ENCODE measurements around the gene CPSF4L. TPM values are rescaled to one million over a fixed set of nuclear protein-coding genes. Genes with fewer than 3 reads are reported as not detected.
A peak's percentile ranks its signal among the peaks of the same experiment; 100 is the strongest.

CPSF4L gene
- total and polyA plus RNA-seq, 2 of the 13 experiments (the other 11 are each of a cell fraction or from before 2014, with no cell fraction given) = 0.73 to 1.6 TPM

DNA sequence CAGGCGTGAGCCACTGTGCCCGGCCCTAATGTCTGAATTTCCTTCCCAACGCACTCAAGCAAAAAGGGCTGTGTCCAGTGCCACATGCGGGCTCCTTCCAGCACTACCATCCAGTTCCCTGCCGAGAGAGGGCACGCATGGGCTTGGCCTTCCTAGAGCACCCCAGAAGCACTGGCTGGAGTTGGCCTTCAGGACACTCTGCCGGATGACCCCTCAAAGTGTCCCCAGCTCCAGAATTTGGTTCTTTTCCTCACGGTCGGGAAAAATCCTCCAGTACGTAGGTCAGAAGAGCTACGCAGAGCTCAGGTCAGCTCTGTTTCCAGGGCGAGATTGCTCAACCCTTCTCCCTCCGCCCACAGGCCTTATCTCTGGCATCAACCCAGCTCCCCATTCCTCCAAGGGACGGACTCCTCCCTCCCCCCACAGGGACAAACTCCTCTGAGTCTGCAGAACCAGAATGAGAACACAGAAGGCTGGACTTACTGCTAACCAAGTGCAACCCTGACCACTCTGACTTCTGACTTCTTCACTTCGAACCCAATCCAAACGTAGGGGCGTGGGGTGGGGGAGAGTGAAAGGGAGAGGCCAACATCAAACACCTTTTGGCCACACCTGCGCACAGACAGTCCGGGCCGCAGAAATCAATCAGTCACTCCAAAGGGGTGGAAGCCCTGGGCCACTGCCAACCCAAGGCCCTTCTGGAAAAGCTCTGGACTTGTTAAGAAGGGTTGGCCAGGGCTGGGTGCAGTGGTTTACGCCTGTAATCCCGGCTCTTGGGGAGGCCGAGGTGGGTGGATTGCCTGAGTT, 46.5 kb upstream of the CPSF4L start (continued):
- no peak for TF ChIP-seq ZNF652 (CRISPR knock-in tag; IDR thresholded peaks at IDR 0.05; ENCODE audit: borderline replicate concordance, low read depth)
- TF ChIP-seq ZBTB20 (CRISPR knock-in tag; IDR thresholded peaks at IDR 0.05; ENCODE audit: borderline replicate concordance, low read depth) = no peak; the same call in 1 of the 2 replicates
- TF ChIP-seq ZNF761 (CRISPR knock-in tag; conservative IDR thresholded peaks at IDR 0.05) = peak; percentile 61
- TF ChIP-seq BRCA1 (CRISPR knock-in tag; IDR thresholded peaks at IDR 0.05) = no peak
- TF ChIP-seq NCOR1 (IDR thresholded peaks at IDR 0.05; ENCODE audit: borderline replicate concordance, low read length) = peak; percentile 86; the same call in 1 of the 2 replicates
- no peak for TF ChIP-seq PAF1 (CRISPR knock-in tag; IDR thresholded peaks at IDR 0.05)
- no peak for TF ChIP-seq THAP7 (CRISPR knock-in tag; IDR thresholded peaks at IDR 0.05)
- no peak for TF ChIP-seq ESRRA (CRISPR knock-in tag; IDR thresholded peaks at IDR 0.05; ENCODE audit: low read depth)
- TF ChIP-seq GABPB1 (CRISPR knock-in tag; IDR thresholded peaks at IDR 0.05) = peak; percentile 47
- peak; percentile 70; the same call in 1 of the 2 replicates for TF ChIP-seq ZNF792 (CRISPR knock-in tag; IDR thresholded peaks at IDR 0.05)
- TF ChIP-seq E2F5 (CRISPR knock-in tag; conservative IDR thresholded peaks at IDR 0.05) = no peak
- TF ChIP-seq, protein P1, sequence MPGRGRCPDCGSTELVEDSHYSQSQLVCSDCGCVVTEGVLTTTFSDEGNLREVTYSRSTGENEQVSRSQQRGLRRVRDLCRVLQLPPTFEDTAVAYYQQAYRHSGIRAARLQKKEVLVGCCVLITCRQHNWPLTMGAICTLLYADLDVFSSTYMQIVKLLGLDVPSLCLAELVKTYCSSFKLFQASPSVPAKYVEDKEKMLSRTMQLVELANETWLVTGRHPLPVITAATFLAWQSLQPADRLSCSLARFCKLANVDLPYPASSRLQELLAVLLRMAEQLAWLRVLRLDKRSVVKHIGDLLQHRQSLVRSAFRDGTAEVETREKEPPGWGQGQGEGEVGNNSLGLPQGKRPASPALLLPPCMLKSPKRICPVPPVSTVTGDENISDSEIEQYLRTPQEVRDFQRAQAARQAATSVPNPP (CRISPR knock-in tag; IDR thresholded peaks at IDR 0.05) = no peak
- no peak for TF ChIP-seq ZNF674 (CRISPR knock-in tag; IDR thresholded peaks at IDR 0.05; ENCODE audit: low read depth)
- TF ChIP-seq ZNF546 (CRISPR knock-in tag; conservative IDR thresholded peaks at IDR 0.05) = no peak
- TF ChIP-seq, protein P2, sequence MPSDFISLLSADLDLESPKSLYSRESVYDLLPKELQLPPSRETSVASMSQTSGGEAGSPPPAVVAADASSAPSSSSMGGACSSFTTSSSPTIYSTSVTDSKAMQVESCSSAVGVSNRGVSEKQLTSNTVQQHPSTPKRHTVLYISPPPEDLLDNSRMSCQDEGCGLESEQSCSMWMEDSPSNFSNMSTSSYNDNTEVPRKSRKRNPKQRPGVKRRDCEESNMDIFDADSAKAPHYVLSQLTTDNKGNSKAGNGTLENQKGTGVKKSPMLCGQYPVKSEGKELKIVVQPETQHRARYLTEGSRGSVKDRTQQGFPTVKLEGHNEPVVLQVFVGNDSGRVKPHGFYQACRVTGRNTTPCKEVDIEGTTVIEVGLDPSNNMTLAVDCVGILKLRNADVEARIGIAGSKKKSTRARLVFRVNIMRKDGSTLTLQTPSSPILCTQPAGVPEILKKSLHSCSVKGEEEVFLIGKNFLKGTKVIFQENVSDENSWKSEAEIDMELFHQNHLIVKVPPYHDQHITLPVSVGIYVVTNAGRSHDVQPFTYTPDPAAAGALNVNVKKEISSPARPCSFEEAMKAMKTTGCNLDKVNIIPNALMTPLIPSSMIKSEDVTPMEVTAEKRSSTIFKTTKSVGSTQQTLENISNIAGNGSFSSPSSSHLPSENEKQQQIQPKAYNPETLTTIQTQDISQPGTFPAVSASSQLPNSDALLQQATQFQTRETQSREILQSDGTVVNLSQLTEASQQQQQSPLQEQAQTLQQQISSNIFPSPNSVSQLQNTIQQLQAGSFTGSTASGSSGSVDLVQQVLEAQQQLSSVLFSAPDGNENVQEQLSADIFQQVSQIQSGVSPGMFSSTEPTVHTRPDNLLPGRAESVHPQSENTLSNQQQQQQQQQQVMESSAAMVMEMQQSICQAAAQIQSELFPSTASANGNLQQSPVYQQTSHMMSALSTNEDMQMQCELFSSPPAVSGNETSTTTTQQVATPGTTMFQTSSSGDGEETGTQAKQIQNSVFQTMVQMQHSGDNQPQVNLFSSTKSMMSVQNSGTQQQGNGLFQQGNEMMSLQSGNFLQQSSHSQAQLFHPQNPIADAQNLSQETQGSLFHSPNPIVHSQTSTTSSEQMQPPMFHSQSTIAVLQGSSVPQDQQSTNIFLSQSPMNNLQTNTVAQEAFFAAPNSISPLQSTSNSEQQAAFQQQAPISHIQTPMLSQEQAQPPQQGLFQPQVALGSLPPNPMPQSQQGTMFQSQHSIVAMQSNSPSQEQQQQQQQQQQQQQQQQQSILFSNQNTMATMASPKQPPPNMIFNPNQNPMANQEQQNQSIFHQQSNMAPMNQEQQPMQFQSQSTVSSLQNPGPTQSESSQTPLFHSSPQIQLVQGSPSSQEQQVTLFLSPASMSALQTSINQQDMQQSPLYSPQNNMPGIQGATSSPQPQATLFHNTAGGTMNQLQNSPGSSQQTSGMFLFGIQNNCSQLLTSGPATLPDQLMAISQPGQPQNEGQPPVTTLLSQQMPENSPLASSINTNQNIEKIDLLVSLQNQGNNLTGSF (CRISPR knock-in tag; IDR thresholded peaks at IDR 0.05) = no peak
- peak; percentile 73; the same call in 1 of the 2 replicates for TF ChIP-seq ZIK1 (CRISPR knock-in tag; IDR thresholded peaks at IDR 0.05; ENCODE audit: borderline replicate concordance, low read depth)
- TF ChIP-seq ELF4 (CRISPR knock-in tag; IDR thresholded peaks at IDR 0.05; ENCODE audit: borderline replicate concordance) = no peak
- peak; percentile 87 for TF ChIP-seq GFI1 (CRISPR knock-in tag; IDR thresholded peaks at IDR 0.05; ENCODE audit: borderline replicate concordance)
- 0 out of 2 replicates have a peak, but pooled peaks have one; percentile 25 for TF ChIP-seq ZNF749 (CRISPR knock-in tag; IDR thresholded peaks at IDR 0.05; ENCODE audit: borderline replicate concordance)
- no peak for TF ChIP-seq SATB2 (CRISPR knock-in tag; IDR thresholded peaks at IDR 0.05)
- TF ChIP-seq NFIB (CRISPR knock-in tag; IDR thresholded peaks at IDR 0.05; ENCODE audit: borderline replicate concordance) = no peak
- peak; percentile 57; the same call in 1 of the 2 replicates for TF ChIP-seq ZNF160 (CRISPR knock-in tag; IDR thresholded peaks at IDR 0.05)

Data from HepG2 (cell line).